OCI-LY7 (cell line): Measurements from ENCODE around the gene GPR61. TPM values are rescaled to one million over a fixed set of nuclear protein-coding genes. Genes with fewer than 3 reads are reported as not detected.

ENCODE experiments used
- BruUV-seq: library from RNA; stranded (reverse); fragments of 400-500 nt; replicated peaks from 2 replicates; lab custom pipeline; 2021; lab: Mats Ljungman, UMichigan
- CTCF ChIA-PET: fragments of 300-600 bp; sonication (Branson Sonifier 250); formaldehyde crosslinking; loops from one replicate; lab custom pipeline; 2022; ENCODE audit warnings: antibody characterized with exemption; ENCODE audit not compliant: unreplicated experiment; lab: Charles Lee
- POLR2A ChIA-PET: fragments of 300-600 bp; sonication (Branson Sonifier 250); formaldehyde crosslinking; loops from one replicate; lab custom pipeline; 2022; ENCODE audit warnings: antibody characterized with exemption; lab: Charles Lee
- DNase-seq: peaks from one replicate; pipeline ENCODE4 v3.0.0-alpha.2; 2015; ENCODE audit warnings: low spot score
- H2AFZ ChIP-seq: fragments of 200-600 bp; sonication (generic), shearing (Covaris generic); 2 replicates; pipeline ENCODE4 v1.6.1; 2014; ENCODE audit warnings: mild to moderate bottlenecking, antibody characterized with exemption, low read length, moderate library complexity
- H3K27ac ChIP-seq: fragments of 200-600 bp; sonication (generic); 2 replicates; pipeline ENCODE4 v1.5.1; 2014; ENCODE audit warnings: mixed run types, low read depth, mild to moderate bottlenecking, moderate library complexity, low read length, inconsistent platforms; ENCODE audit not compliant: poor library complexity, severe bottlenecking
- H3K36me3 ChIP-seq: fragments of 200-600 bp; sonication (generic); 2 replicates; pipeline ENCODE4 v1.6.1; 2014; ENCODE audit warnings: mild to moderate bottlenecking, antibody characterized with exemption, low read length, moderate library complexity, mixed read lengths; ENCODE audit not compliant: insufficient read depth
- H3K4me1 ChIP-seq: fragments of 200-600 bp; sonication (generic); 2 replicates; pipeline ENCODE4 v1.5.1; 2014; ENCODE audit warnings: mild to moderate bottlenecking, low read length; ENCODE audit not compliant: insufficient read depth, poor library complexity, severe bottlenecking
- H3K4me2 ChIP-seq: fragments of 200-600 bp; sonication (generic); 2 replicates; pipeline ENCODE4 v1.6.1; 2014; ENCODE audit warnings: mild to moderate bottlenecking, low read length
- H3K4me3 ChIP-seq: fragments of 200-600 bp; sonication (generic); 2 replicates; pipeline ENCODE4 v1.5.1; 2014; ENCODE audit warnings: mild to moderate bottlenecking, low read depth, low read length; ENCODE audit not compliant: poor library complexity, severe bottlenecking
- H3K79me2 ChIP-seq: fragments of 200-600 bp; sonication (generic); 2 replicates; pipeline ENCODE4 v1.6.1; 2016; ENCODE audit warnings: low read depth, mild to moderate bottlenecking, low read length, moderate library complexity, mixed read lengths; ENCODE audit not compliant: insufficient read depth
- H3K9me2 ChIP-seq: fragments of 200-600 bp; sonication (generic); 2 replicates; pipeline ENCODE4 v1.6.1; 2016; ENCODE audit warnings: mild to moderate bottlenecking, low read length, mixed read lengths; ENCODE audit not compliant: insufficient read depth
- H3K9me3 ChIP-seq: fragments of 200-600 bp; sonication (generic); 2 replicates; pipeline ENCODE4 v1.6.1; 2014; ENCODE audit warnings: mild to moderate bottlenecking, mixed run types, low read length, mixed read lengths
- H4K20me1 ChIP-seq: fragments of 200-600 bp; sonication (generic); 2 replicates; pipeline ENCODE4 v1.6.1; 2014; ENCODE audit warnings: mild to moderate bottlenecking, antibody characterized with exemption, low read length, moderate library complexity, mixed read lengths; ENCODE audit not compliant: insufficient read depth
- CTCF ChIP-seq: fragments of 200-600 bp; sonication (generic); conservative IDR thresholded peaks from 2 replicates; pipeline ENCODE4 v1.5.1; 2014; ENCODE audit warnings: mild to moderate bottlenecking, antibody characterized with exemption, low read length, moderate library complexity, mixed read lengths
- EZH2phosphoT487 ChIP-seq: fragments of 200-600 bp; sonication (generic); IDR thresholded peaks from 2 replicates; pipeline ENCODE4 v1.6.1; 2018; ENCODE audit warnings: low read depth, borderline replicate concordance, mild to moderate bottlenecking, mixed run types, antibody characterized with exemption, low read length, moderate library complexity, mixed read lengths
- intact Hi-C: fragments of 100-400 bp; cut with micrococcal nuclease; formaldehyde crosslinking; loops from one replicate; pipeline ENCODE4 v1.10.0; 2022; ENCODE audit not compliant: unreplicated experiment
- total RNA-seq, 2 experiments: library from RNA; depleted of rRNA in 1 of 2; stranded (reverse); fragments of >200 nt in 1 of 2; shearing (Covaris generic) in 1 of 2; gene quantifications; 2 replicates each; pipeline ENCODE4 v1.2.3, GENCODE V29; 2014 to 2022

The GPR61 gene
- total RNA-seq, 2 experiments from 2014 or later, result not detected

GRCh38 chr1:109569323-109569722, 29.7 kb downstream of the GPR61 start:
- Histone ChIP-seq H2AFZ (no peak overlapping the region), H3K36me3 (no peaks in the 10 kb centered on the region; the same call in 1 of the 2 replicates), H3K9me2 (no peaks in the 10 kb centered on the region), H3K27ac (no peak overlapping the region), H3K79me2 (peaks cover 46% of the 10 kb centered on the region; the same call in 1 of the 2 replicates), H3K9me3 (no peaks in the 10 kb centered on the region), H4K20me1 (peaks cover 15% of the 10 kb centered on the region; the same call in 1 of the 2 replicates), H3K4me1 (peaks cover 10% of the 10 kb centered on the region), H3K4me2 (no peak overlapping the region), H3K4me3 (no peak overlapping the region)
- no peak for DNase-seq
- ChIA-PET POLR2A (interaction anchor here (1.0 to 1.7 kb wide), 4 partner anchors 17 to 50 kb away, joined by 3 to 6 read pairs (median 3); partner anchors contain the start of genes AMPD2, GNAI3 and GNAT2), CTCF (no interaction called here)
- BruUV-seq, result no TSS peak
- intact Hi-C loops, result no loop called here
- no peak for TF ChIP-seq CTCF
- no peak for TF ChIP-seq EZH2phosphoT487

- no peak for DNase-seq
- no peak overlapping the region for H2AFZ ChIP-seq
- CTCF ChIA-PET, result no interaction called here
- POLR2A ChIA-PET, result interaction anchor here (0.7 to 1.7 kb wide), 5 partner anchors 11 to 186 kb away, joined by 3 to 6 read pairs (median 3); partner anchors contain the start of genes AMPD2 and GNAT2
- no peak overlapping the region for H3K4me3 ChIP-seq
- H4K20me1 ChIP-seq, result peaks cover 15% of the 10 kb centered on the region; the same call in 1 of the 2 replicates
- intact Hi-C loops, result no loop called here
- BruUV-seq, result no TSS peak
- no peaks in the 10 kb centered on the region for H3K9me3 ChIP-seq
- H3K27ac ChIP-seq, result no peak overlapping the region
- TF ChIP-seq EZH2phosphoT487 (no peak), CTCF (no peak)
- H3K9me2 ChIP-seq, result no peaks in the 10 kb centered on the region
- H3K4me1 ChIP-seq, result peaks cover 10% of the 10 kb centered on the region
- H3K79me2 ChIP-seq, result peaks cover 41% of the 10 kb centered on the region; the same call in 1 of the 2 replicates
- no peak overlapping the region for H3K4me2 ChIP-seq
- H3K36me3 ChIP-seq, result no peaks in the 10 kb centered on the region; the same call in 1 of the 2 replicates
Measured at GRCh38 chr1:109570414-109570813, 30.7 kb downstream of the GPR61 start.

- no peaks in the 10 kb centered on the region for H3K9me3 ChIP-seq
- H3K9me2 ChIP-seq, result no peaks in the 10 kb centered on the region
- POLR2A ChIA-PET, result interaction anchor here (0.5 to 0.6 kb wide), 2 partner anchors 38 to 88 kb away, joined by 3 read pairs; no protein-coding TSS in a partner anchor
- H3K4me1 ChIP-seq, result peaks cover 2% of the 10 kb centered on the region
- H2AFZ ChIP-seq, result no peak overlapping the region
- intact Hi-C loops, result no loop called here
- peaks cover 15% of the 10 kb centered on the region; the same call in 1 of the 2 replicates for H4K20me1 ChIP-seq
- H3K4me3 ChIP-seq, result no peak overlapping the region
- no peak for DNase-seq
- BruUV-seq, result no TSS peak
- TF ChIP-seq CTCF, result no peak
- no peak for TF ChIP-seq EZH2phosphoT487
- CTCF ChIA-PET, result no interaction called here
- peaks cover 22% of the 10 kb centered on the region; the same call in 1 of the 2 replicates for H3K79me2 ChIP-seq
- peaks cover 6% of the 10 kb centered on the region; the same call in 1 of the 2 replicates for H3K36me3 ChIP-seq
- H3K4me2 ChIP-seq, result no peak overlapping the region
- H3K27ac ChIP-seq, result no peak overlapping the region
Measured at GRCh38 chr1:109573785-109574184, 34.1 kb downstream of the GPR61 start.
